ENCODE measurements around the gene STARD13. TPM values are rescaled to one million over a fixed set of nuclear protein-coding genes. Genes with fewer than 3 reads are reported as not detected.

Gene STARD13
- total and polyA plus RNA-seq, 7 experiments from 2014 or later = 0.30 to 1.1 (median 0.73) TPM; not detected in 2

- CTCF ChIA-PET = no interaction called here
- Histone ChIP-seq H3K4me3 (ENCODE audit: low read length) (no peak overlapping the region), H3K9me3 (ENCODE audit: control insufficient read depth in 2 of 3, low read length in 3 of 3) (no peaks in the 10 kb centered on the region), H3K4me1 (ENCODE audit: control insufficient read depth in 2 of 2, insufficient read depth in 2 of 2, low read length in 2 of 2) (no peaks in the 10 kb centered on the region), H3K27me3 (ENCODE audit: control insufficient read depth in 2 of 2, insufficient read depth in 2 of 2, low read length in 2 of 2) (no peaks in the 10 kb centered on the region), H3K27ac (ENCODE audit: low read depth, low read length) (no peak overlapping the region), H3K36me3 (ENCODE audit: control insufficient read depth in 2 of 3, insufficient read depth in 3 of 3, low read length in 3 of 3) (no peaks in the 10 kb centered on the region)
- Mint-ChIP-seq H3K27ac (no peak overlapping the region), H3K4me3 (no peak overlapping the region), H3K4me1 (peaks cover 0 to 1% (median 0%) of the 10 kb centered on the region in 7 donors), H3K27me3 (peaks cover 0 to 20% (median 5%) of the 10 kb centered on the region in 5 donors), H3K9me3 (peaks cover 0 to 14% (median 4%) of the 10 kb centered on the region in 11 donors), H3K36me3 (peaks cover 0 to 6% (median 0%) of the 10 kb centered on the region in 5 donors)
- POLR2A ChIA-PET = no interaction called here
- ATAC-seq (no peak), DNase-seq (no peak)
- intact Hi-C loops (cut with micrococcal nuclease) = no loop called here
These were observed 145.6 kb downstream of the STARD13 start for GRCh38 chr13:33139780-33140535.

GRCh38 chr13:33139184-33139583 is 146.4 kb downstream of the STARD13 start:
- DNase-seq (no peak), ATAC-seq (no peak)
- no peaks in the 10 kb centered on the region for H3K4me1 ChIP-seq (ENCODE audit: control insufficient read depth in 2 of 2, insufficient read depth in 2 of 2, low read length in 2 of 2)
- H3K36me3 ChIP-seq (ENCODE audit: control insufficient read depth in 2 of 3, insufficient read depth in 3 of 3, low read length in 3 of 3) = no peaks in the 10 kb centered on the region
- H3K27ac ChIP-seq (ENCODE audit: low read depth, low read length) = no peak overlapping the region
- Mint-ChIP-seq H3K27me3 (peaks cover 0 to 16% (median under 1%) of the 10 kb centered on the region in 5 donors), H3K4me3 (no peak overlapping the region), H3K27ac (no peak overlapping the region), H3K9me3 (peaks cover 0 to 15% (median under 1%) of the 10 kb centered on the region in 11 donors), H3K36me3 (peaks cover 0 to 2% (median 0%) of the 10 kb centered on the region in 5 donors), H3K4me1 (no peaks in the 10 kb centered on the region)
- intact Hi-C loops (cut with micrococcal nuclease) = no loop called here
- CTCF ChIA-PET = no interaction called here
- H3K27me3 ChIP-seq (ENCODE audit: control insufficient read depth in 2 of 2, insufficient read depth in 2 of 2, low read length in 2 of 2) = no peaks in the 10 kb centered on the region
- POLR2A ChIA-PET = no interaction called here
- H3K9me3 ChIP-seq (ENCODE audit: control insufficient read depth in 2 of 3, low read length in 3 of 3) = no peaks in the 10 kb centered on the region
- no peak overlapping the region for H3K4me3 ChIP-seq (ENCODE audit: low read length)

GRCh38 chr13:33138441-33138840 is 147.1 kb downstream of the STARD13 start:
- no peaks in the 10 kb centered on the region for H3K36me3 Mint-ChIP-seq
- POLR2A ChIA-PET = no interaction called here
- Histone ChIP-seq H3K4me3 (ENCODE audit: low read length) (no peak overlapping the region), H3K27ac (ENCODE audit: low read depth, low read length) (no peak overlapping the region), H3K36me3 (ENCODE audit: control insufficient read depth in 2 of 3, insufficient read depth in 3 of 3, low read length in 3 of 3) (no peaks in the 10 kb centered on the region), H3K27me3 (ENCODE audit: control insufficient read depth in 2 of 2, insufficient read depth in 2 of 2, low read length in 2 of 2) (no peaks in the 10 kb centered on the region), H3K4me1 (ENCODE audit: control insufficient read depth in 2 of 2, insufficient read depth in 2 of 2, low read length in 2 of 2) (no peaks in the 10 kb centered on the region), H3K9me3 (ENCODE audit: control insufficient read depth in 2 of 3, low read length in 3 of 3) (no peaks in the 10 kb centered on the region)
- H3K27ac Mint-ChIP-seq = no peak overlapping the region
- no peaks in the 10 kb centered on the region for H3K4me1 Mint-ChIP-seq
- CTCF ChIA-PET = no interaction called here
- peaks cover 0 to 13% (median 0%) of the 10 kb centered on the region in 11 donors for H3K9me3 Mint-ChIP-seq
- H3K27me3 Mint-ChIP-seq = peaks cover 0 to 12% (median 0%) of the 10 kb centered on the region in 5 donors
- no peak overlapping the region for H3K4me3 Mint-ChIP-seq
- no peak for ATAC-seq
- intact Hi-C loops (cut with micrococcal nuclease) = no loop called here
- DNase-seq = no peak

- Histone ChIP-seq H3K9me3 (ENCODE audit: control insufficient read depth in 2 of 3, low read length in 3 of 3) (no peaks in the 10 kb centered on the region), H3K4me3 (ENCODE audit: low read length) (no peak overlapping the region), H3K36me3 (ENCODE audit: control insufficient read depth in 2 of 3, insufficient read depth in 3 of 3, low read length in 3 of 3) (no peaks in the 10 kb centered on the region), H3K27me3 (ENCODE audit: control insufficient read depth in 2 of 2, insufficient read depth in 2 of 2, low read length in 2 of 2) (no peaks in the 10 kb centered on the region), H3K27ac (ENCODE audit: low read depth, low read length) (no peak overlapping the region), H3K4me1 (ENCODE audit: control insufficient read depth in 2 of 2, insufficient read depth in 2 of 2, low read length in 2 of 2) (no peaks in the 10 kb centered on the region)
- CTCF ChIA-PET = interaction anchor here (1.2 kb wide), 1 partner anchor 9 kb away, joined by 3 read pairs; no protein-coding TSS in a partner anchor
- no peak for ATAC-seq
- H3K27ac Mint-ChIP-seq = no peak overlapping the region
- intact Hi-C loops (cut with micrococcal nuclease) = no loop called here
- peaks cover 0 to 1% (median 0%) of the 10 kb centered on the region in 5 donors for H3K36me3 Mint-ChIP-seq
- H3K9me3 Mint-ChIP-seq = peaks cover 0 to 13% (median 0%) of the 10 kb centered on the region in 11 donors
- POLR2A ChIA-PET = no interaction called here
- H3K4me3 Mint-ChIP-seq = no peak overlapping the region
- no peak for DNase-seq
- no peaks in the 10 kb centered on the region for H3K4me1 Mint-ChIP-seq
- H3K27me3 Mint-ChIP-seq = peaks cover 0 to 10% (median 0%) of the 10 kb centered on the region in 5 donors
These were observed 147.8 kb downstream of the STARD13 start for GRCh38 chr13:33137721-33138120.

GRCh38 chr13:33135097-33135496 is 150.5 kb downstream of the STARD13 start:
- H3K4me1 Mint-ChIP-seq = no peaks in the 10 kb centered on the region
- Histone ChIP-seq H3K9me3 (ENCODE audit: control insufficient read depth in 2 of 3, low read length in 3 of 3) (no peaks in the 10 kb centered on the region), H3K27me3 (ENCODE audit: control insufficient read depth in 2 of 2, insufficient read depth in 2 of 2, low read length in 2 of 2) (no peaks in the 10 kb centered on the region), H3K27ac (ENCODE audit: low read depth, low read length) (no peak overlapping the region), H3K4me1 (ENCODE audit: control insufficient read depth in 2 of 2, insufficient read depth in 2 of 2, low read length in 2 of 2) (no peaks in the 10 kb centered on the region), H3K4me3 (ENCODE audit: low read length) (no peak overlapping the region), H3K36me3 (ENCODE audit: control insufficient read depth in 2 of 3, insufficient read depth in 3 of 3, low read length in 3 of 3) (no peaks in the 10 kb centered on the region)
- ChIA-PET CTCF (no interaction called here), POLR2A (no interaction called here)
- ATAC-seq (no peak), DNase-seq (no peak)
- no peak overlapping the region for H3K27ac Mint-ChIP-seq
- peaks cover 0 to 14% (median 0%) of the 10 kb centered on the region in 11 donors for H3K9me3 Mint-ChIP-seq
- H3K4me3 Mint-ChIP-seq = no peak overlapping the region
- peaks cover 0 to 6% (median 0%) of the 10 kb centered on the region in 5 donors for H3K27me3 Mint-ChIP-seq
- peaks cover 0 to 7% (median 0%) of the 10 kb centered on the region in 5 donors for H3K36me3 Mint-ChIP-seq
- intact Hi-C loops (cut with micrococcal nuclease) = no loop called here

- peaks cover 0 to 7% (median 0%) of the 10 kb centered on the region in 5 donors for H3K36me3 Mint-ChIP-seq
- ATAC-seq (no peak), DNase-seq (no peak)
- ChIA-PET CTCF (no interaction called here), POLR2A (no interaction called here)
- H3K4me1 Mint-ChIP-seq = no peaks in the 10 kb centered on the region
- Histone ChIP-seq H3K27ac (ENCODE audit: low read depth, low read length) (no peak overlapping the region), H3K4me1 (ENCODE audit: control insufficient read depth in 2 of 2, insufficient read depth in 2 of 2, low read length in 2 of 2) (no peaks in the 10 kb centered on the region), H3K9me3 (ENCODE audit: control insufficient read depth in 2 of 3, low read length in 3 of 3) (no peaks in the 10 kb centered on the region), H3K4me3 (ENCODE audit: low read length) (no peak overlapping the region), H3K36me3 (ENCODE audit: control insufficient read depth in 2 of 3, insufficient read depth in 3 of 3, low read length in 3 of 3) (no peaks in the 10 kb centered on the region), H3K27me3 (ENCODE audit: control insufficient read depth in 2 of 2, insufficient read depth in 2 of 2, low read length in 2 of 2) (no peaks in the 10 kb centered on the region)
- intact Hi-C loops (cut with micrococcal nuclease) = no loop called here
- peaks cover 0 to 14% (median 0%) of the 10 kb centered on the region in 11 donors for H3K9me3 Mint-ChIP-seq
- no peak overlapping the region for H3K27ac Mint-ChIP-seq
- peaks cover 0 to 9% (median 0%) of the 10 kb centered on the region in 5 donors for H3K27me3 Mint-ChIP-seq
- H3K4me3 Mint-ChIP-seq = no peak overlapping the region
These were observed 151.3 kb downstream of the STARD13 start for GRCh38 chr13:33134213-33134612.

Data from naive thymus-derived CD4-positive, alpha-beta T cell (primary cell).